GM12865 (cell line): ENCODE data around the gene RHOA.
"Not testable (repeated sequence)": the region's sequence is repeated elsewhere in the genome, so short reads cannot be mapped to it uniquely, and the experiment has no call there.

Source experiments
- DNase-seq: peaks from one replicate; pipeline ENCODE4 v3.0.0; 2010; ENCODE audit warnings: low read depth
- H3K4me3 ChIP-seq: 2 replicates; pipeline ENCODE4 v1.5.1; 2011; ENCODE audit warnings: mild to moderate bottlenecking, low read depth, low read length, control low read depth
- CTCF ChIP-seq: IDR thresholded peaks from 2 replicates; pipeline ENCODE4 v1.5.1; 2011; ENCODE audit warnings: low read length, control low read depth, low read depth, inconsistent platforms; ENCODE audit not compliant: insufficient read depth; ENCODE audit errors: missing control alignments

RHOA gene

DNA sequence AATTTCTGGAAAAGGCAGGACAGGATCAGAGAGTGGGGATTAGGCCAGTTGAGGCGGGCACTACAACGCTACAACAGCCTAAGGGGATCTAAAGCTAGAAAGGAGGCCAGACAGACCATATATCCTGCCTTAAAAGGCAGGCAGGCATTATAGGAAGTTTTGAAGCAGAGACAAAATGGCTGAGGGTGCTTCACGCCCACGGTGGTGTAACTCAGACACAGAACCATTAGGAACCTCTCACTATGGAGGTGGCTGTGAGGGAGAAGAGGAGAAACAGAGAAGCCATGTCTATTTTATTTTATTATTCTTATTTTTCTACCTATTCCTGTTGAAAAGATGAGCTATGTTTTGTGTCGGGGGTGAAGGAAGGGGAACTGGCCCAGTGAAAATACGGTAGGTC lies 69.8 kb downstream of the RHOA start:
- TF ChIP-seq CTCF = no peak
- H3K4me3 ChIP-seq = peak overlapping the region; percentile 85
- no peak for DNase-seq

GRCh38 chr3:49339941-49340800 lies 71.6 kb downstream of the RHOA start, which contains the start of gene USP4:
USP4 (minus strand) TSS chr3:49340053; CDS start chr3:49340024, 29 bp downstream.
- peak; percentile 70 for TF ChIP-seq CTCF
- peak within 1 kb of the TSS; percentile 98 for H3K4me3 ChIP-seq
- peak; percentile 99 for DNase-seq

DNA sequence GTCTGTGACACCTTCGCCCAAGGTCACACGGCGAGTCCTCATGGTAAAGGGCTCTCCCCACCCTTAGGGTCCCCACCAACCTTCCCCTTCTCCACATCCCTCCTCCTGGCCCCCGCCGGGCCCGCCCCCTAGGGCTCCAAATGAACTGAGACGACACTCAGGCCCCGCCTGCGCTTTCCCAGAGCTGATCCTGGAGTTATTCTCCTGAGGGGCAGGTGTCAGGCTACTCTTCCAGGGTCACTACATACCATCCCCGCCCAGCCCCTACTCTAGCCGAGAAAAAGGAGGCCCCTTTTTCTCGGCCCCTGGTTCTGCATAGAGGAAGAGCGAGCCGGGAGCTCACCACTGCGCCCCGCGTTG lies 72.2 kb downstream of the RHOA start:
- DNase-seq = no peak
- H3K4me3 ChIP-seq = peak overlapping the region; percentile 98
- TF ChIP-seq CTCF = no peak

- no peak for TF ChIP-seq CTCF
- no peak overlapping the region for H3K4me3 ChIP-seq
- DNase-seq = no peak
Observed at GRCh38 chr3:49333916-49334633, 77.7 kb downstream of the RHOA start.

DNA sequence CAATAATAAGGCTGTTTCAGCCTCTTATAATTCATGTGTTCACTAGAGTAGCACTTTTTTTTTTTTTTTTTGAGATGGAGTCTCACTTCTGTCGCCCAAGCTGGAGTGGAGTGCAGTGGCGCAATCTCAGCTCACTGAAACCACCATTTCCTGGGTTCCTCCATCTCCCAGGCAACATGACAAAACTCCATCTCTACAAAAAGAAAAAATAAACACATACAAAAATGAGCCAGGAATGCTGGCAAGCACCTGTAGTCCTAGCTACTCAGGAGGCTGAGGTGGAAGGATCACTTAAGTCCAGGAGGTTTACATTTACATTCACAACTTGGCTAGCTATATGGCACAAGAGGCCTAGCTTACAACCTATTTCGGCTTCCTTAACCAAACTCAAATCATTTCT lies 78.7 kb downstream of the RHOA start:
- no peak for TF ChIP-seq CTCF
- H3K4me3 ChIP-seq = no peak overlapping the region
- DNase-seq = no peak

DNA sequence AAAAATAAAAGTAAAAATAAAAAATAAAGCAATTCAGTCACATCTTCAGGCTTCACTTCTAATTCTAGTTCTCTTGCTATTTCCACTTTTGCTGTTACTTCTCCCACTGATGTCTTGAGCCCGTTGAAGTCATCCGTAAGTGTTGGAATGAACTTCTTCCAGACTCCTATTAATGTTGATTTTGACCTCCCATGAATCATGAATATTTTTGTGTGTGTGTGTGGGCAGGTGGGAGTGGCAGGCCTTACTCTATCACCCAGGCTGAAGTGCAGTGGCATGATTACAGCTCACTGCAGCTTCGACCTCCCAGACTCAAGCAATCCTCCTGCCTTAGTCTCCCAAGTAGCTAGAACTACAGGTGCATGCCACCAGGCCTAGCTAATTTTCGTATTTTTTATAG lies 82.6 kb downstream of the RHOA start:
- no peak for TF ChIP-seq CTCF
- no peak for DNase-seq
- no peak overlapping the region for H3K4me3 ChIP-seq

DNA sequence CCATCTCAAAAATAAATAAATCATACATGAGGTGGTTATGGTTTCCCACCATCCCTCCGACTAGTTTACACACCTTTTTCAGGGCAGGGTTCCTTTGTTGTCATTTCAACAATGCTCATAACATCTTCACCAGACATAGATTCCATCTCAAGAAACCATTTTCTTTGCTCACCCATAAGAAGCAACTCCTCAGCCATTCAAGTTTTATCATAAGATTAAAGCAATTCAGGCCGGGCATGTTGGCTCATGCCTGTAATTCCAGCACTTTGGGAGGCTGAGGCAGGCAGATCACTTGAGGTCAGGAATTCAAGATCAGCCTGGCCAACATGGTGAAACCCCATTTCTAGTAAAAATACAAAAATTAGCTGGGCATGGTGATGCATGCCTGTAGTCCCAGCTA lies 83.4 kb downstream of the RHOA start:
- not testable (repeated sequence) for H3K4me3 ChIP-seq, DNase-seq
